Spleen (tissue), 11 donors: ENCODE measurements around the gene G6PC2. TPM values are rescaled to one million over a fixed set of nuclear protein-coding genes. Genes with fewer than 3 reads are reported as not detected.
"Not testable (repeated sequence)": the region's sequence is repeated elsewhere in the genome, so short reads cannot be mapped to it uniquely, and the experiment has no call there.

ENCODE experiments used
- DNase-seq: peaks from one replicate; pipeline ENCODE4 v3.0.0-alpha.2; 2020
- H3K27ac ChIP-seq, 8 donors: fragments of 200-600 bp; sonication (generic) in 7 of 8; 1 replicate in 4 of 8; 2 replicates in 4 of 8; pipeline versions ENCODE4 v1.5.0 to v1.8.0; 2016 to 2021; ENCODE audit warnings: inconsistent platforms in 4 of 8, mild to moderate bottlenecking in 4 of 8, moderate library complexity in 1 of 8
- H3K27me3 ChIP-seq, 7 donors: fragments of 200-600 bp; sonication (generic) in 6 of 7; replicated peaks in 1 of 7; 1 replicate in 4 of 7; 2 replicates in 3 of 7; pipeline versions ENCODE4 v1.5.0 to v1.8.0; 2016 to 2021; ENCODE audit warnings: inconsistent platforms in 3 of 7, mild to moderate bottlenecking in 1 of 7
- H3K36me3 ChIP-seq, 6 donors: fragments of 200-600 bp; sonication (generic) in 5 of 6; 1 replicate in 4 of 6; 2 replicates in 2 of 6; pipeline versions ENCODE4 v1.5.0 to v1.8.0; 2016 to 2021; ENCODE audit warnings: inconsistent platforms in 2 of 6
- H3K4me1 ChIP-seq, 6 donors: fragments of 200-600 bp; sonication (generic) in 5 of 6; 1 replicate in 3 of 6; 2 replicates in 3 of 6; pipeline versions ENCODE4 v1.5.0 to v1.8.0; 2016 to 2021; ENCODE audit warnings: inconsistent platforms in 3 of 6
- H3K4me3 ChIP-seq, 8 donors: fragments of 200-600 bp; sonication (generic) in 7 of 8; 1 replicate in 4 of 8; 2 replicates in 4 of 8; pipeline versions ENCODE4 v1.5.0 to v1.8.0; 2016 to 2021; ENCODE audit warnings: inconsistent platforms in 4 of 8, mild to moderate bottlenecking in 4 of 8, moderate library complexity in 2 of 8
- H3K9me3 ChIP-seq, 8 donors: fragments of 200-600 bp; sonication (generic) in 7 of 8; 1 replicate in 4 of 8; 2 replicates in 4 of 8; pipeline versions ENCODE4 v1.5.0 to v1.8.0; 2016 to 2021; ENCODE audit warnings: inconsistent platforms in 4 of 8
- POLR2A ChIP-seq, 3 donors: fragments of 450-650 bp; IDR thresholded peaks; one replicate each; pipeline ENCODE4 v1.5.1; 2017; ENCODE audit warnings: antibody characterized with exemption in 3 of 3, mild to moderate bottlenecking in 1 of 3
- POLR2AphosphoS5 ChIP-seq, 3 donors: sonication (generic); formaldehyde crosslinking; IDR thresholded peaks; one replicate each; pipeline ENCODE4 v1.5.1; 2017; ENCODE audit warnings: antibody characterized with exemption in 3 of 3
- WGBS, 5 donors: extraction: QIAGEN DNeasy Blood & Tissue Kit in 3 of 5; methylation state at CpG; one replicate each; pipeline versions ENCODE4 v1.1.5 to v1.1.7; 2013 to 2018; 5-methylcytosine and 5-hydroxymethylcytosine counted together
- intact Hi-C: fragments of 100-400 bp; cut with DNase I; formaldehyde crosslinking; loops from one replicate; pipeline ENCODE4 v1.15.0; 2023; ENCODE audit warnings: low total_unique reads
- polyA plus RNA-seq, 3 donors: library from polyadenylated mRNA; stranded (reverse); fragments of 200-250 nt; gene quantifications; one replicate each; pipeline ENCODE4 v1.2.1, GENCODE V29; 2013
- total RNA-seq, 7 donors: library from RNA; depleted of rRNA in 3 of 7; stranded (reverse); fragments of >200 nt in 3 of 7; fragmentation: NEBNext Ultra II Directional in 4 of 7; extraction: Animal tissue kit (Norgen Biotek cat#: 25700) in 4 of 7; gene quantifications; one replicate each; pipeline versions ENCODE4 v1.1.0 to v1.2.1, GENCODE V29; 2016 to 2021
- TF ChIP-seq, protein P1 (sequence below), 11 experiments: fragments of 200-600 bp in 7 of 11; fragments of 450-650 bp in 4 of 11; sonication (generic) in 4 of 11; IDR thresholded peaks in 8 of 11; conservative IDR thresholded peaks in 3 of 11; 1 replicate in 7 of 11; 2 replicates in 4 of 11; pipeline versions ENCODE4 v1.4.0 to v1.8.0; 2016 to 2021; ENCODE audit warnings: antibody characterized with exemption in 11 of 11, inconsistent platforms in 4 of 11, mild to moderate bottlenecking in 1 of 11
- donor health status: healthy with polysubstance abuse.
- donor health status: DM: no; HTN: no; CAD: no; lungs with moderate emphysema.
- donor health status: DM: no; HTN: no; CAD: no.
- donor health status: Bipolar disorder and iron deficiency.
- donor health status: healthy.
- donor health status: DM: no; HTN: no; CAD: no.
- donor health status: DM: yes; HTN: yes; CAD: no.

G6PC2 gene
- total and polyA plus RNA-seq, 10 donors: not detected

- intact Hi-C loops: no loop called here
- no peaks in the 10 kb centered on the region for H3K4me1 ChIP-seq
- no peak overlapping the region for H3K27ac ChIP-seq
- no peaks in the 10 kb centered on the region for H3K27me3 ChIP-seq
- H3K4me3 ChIP-seq: no peak overlapping the region
- no peak for DNase-seq
- H3K9me3 ChIP-seq: no peaks in the 10 kb centered on the region
- TF ChIP-seq POLR2A (IDR thresholded peaks at IDR 0.05): no peak
- TF ChIP-seq POLR2AphosphoS5 (IDR thresholded peaks at IDR 0.05): no peak
- TF ChIP-seq, protein P1, sequence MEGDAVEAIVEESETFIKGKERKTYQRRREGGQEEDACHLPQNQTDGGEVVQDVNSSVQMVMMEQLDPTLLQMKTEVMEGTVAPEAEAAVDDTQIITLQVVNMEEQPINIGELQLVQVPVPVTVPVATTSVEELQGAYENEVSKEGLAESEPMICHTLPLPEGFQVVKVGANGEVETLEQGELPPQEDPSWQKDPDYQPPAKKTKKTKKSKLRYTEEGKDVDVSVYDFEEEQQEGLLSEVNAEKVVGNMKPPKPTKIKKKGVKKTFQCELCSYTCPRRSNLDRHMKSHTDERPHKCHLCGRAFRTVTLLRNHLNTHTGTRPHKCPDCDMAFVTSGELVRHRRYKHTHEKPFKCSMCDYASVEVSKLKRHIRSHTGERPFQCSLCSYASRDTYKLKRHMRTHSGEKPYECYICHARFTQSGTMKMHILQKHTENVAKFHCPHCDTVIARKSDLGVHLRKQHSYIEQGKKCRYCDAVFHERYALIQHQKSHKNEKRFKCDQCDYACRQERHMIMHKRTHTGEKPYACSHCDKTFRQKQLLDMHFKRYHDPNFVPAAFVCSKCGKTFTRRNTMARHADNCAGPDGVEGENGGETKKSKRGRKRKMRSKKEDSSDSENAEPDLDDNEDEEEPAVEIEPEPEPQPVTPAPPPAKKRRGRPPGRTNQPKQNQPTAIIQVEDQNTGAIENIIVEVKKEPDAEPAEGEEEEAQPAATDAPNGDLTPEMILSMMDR (IDR thresholded peaks at IDR 0.05 in 8 of 11, conservative IDR thresholded peaks at IDR 0.05 in 3 of 11): no peak
- 67 to 79% (median 75%) methylated on average over 3 of the region's 3 CpGs for WGBS, 5 donors
- no peaks in the 10 kb centered on the region for H3K36me3 ChIP-seq
These were observed 27.9 kb downstream of the G6PC2 start for GRCh38 chr2:168929031-168929430.

DNA sequence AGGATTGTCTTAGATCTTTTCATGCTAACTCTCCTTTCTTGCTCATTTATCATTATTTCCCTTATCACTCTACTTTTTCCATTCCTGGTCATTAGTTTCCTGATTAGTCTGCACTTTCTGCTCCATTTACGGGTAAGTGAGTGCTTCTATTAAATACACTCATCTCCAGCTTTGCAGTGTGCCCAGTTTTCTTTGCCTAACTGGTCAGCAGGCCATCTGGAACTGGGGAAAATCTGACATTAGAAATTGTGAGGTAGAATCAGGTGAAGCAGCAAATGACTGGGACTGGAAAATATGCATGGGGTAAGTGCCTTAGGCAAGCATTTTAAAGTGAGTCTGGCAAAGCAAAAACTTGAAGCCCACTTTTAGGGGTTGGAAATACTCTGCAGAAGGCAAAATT, 29.2 kb downstream of the G6PC2 start:
- no peaks in the 10 kb centered on the region for H3K36me3 ChIP-seq
- no peaks in the 10 kb centered on the region for H3K9me3 ChIP-seq
- WGBS, 5 donors: 61 to 81% (median 73%) methylated on average over 1 of the region's 1 CpG
- H3K4me1 ChIP-seq: no peaks in the 10 kb centered on the region
- DNase-seq: no peak
- H3K27ac ChIP-seq: no peak overlapping the region
- intact Hi-C loops: no loop called here
- TF ChIP-seq POLR2A (IDR thresholded peaks at IDR 0.05) (no peak), POLR2AphosphoS5 (IDR thresholded peaks at IDR 0.05) (no peak)
- TF ChIP-seq, protein P1 (IDR thresholded peaks at IDR 0.05 in 8 of 11, conservative IDR thresholded peaks at IDR 0.05 in 3 of 11): no peak
- H3K4me3 ChIP-seq: no peak overlapping the region
- H3K27me3 ChIP-seq: no peaks in the 10 kb centered on the region

DNA sequence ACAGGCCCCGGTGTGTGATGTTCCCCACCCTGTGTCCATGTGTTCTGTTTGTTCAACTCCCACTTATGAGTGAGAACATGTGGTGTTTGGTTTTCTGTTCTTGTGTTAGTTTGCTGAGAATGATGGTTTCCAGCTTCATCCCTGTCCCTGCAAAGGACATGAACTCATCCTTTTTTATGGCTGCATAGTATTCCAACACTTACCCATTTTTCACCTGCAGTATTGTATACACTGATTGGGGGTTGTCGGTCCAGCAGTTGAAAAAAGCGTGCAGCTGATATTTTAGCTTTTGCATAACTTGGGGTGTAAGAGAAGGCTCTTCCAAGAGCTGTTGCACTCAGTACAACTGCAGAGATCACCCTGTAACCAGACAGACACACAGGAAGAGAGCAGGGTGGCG, 31.1 kb downstream of the G6PC2 start:
- H3K27me3 ChIP-seq, H3K27ac ChIP-seq, H3K36me3 ChIP-seq, intact Hi-C loops, H3K9me3 ChIP-seq, DNase-seq, H3K4me3 ChIP-seq, H3K4me1 ChIP-seq: not testable (repeated sequence)
- 91 to 94% (median 92%) methylated on average over 4 of the region's 4 CpGs for WGBS, 5 donors

GRCh38 chr2:168934826-168935225, 33.7 kb downstream of the G6PC2 start:
- Histone ChIP-seq H3K9me3 (no peaks in the 10 kb centered on the region), H3K27ac (no peak overlapping the region), H3K4me3 (no peak overlapping the region), H3K4me1 (no peaks in the 10 kb centered on the region), H3K27me3 (no peaks in the 10 kb centered on the region), H3K36me3 (no peaks in the 10 kb centered on the region)
- DNase-seq: no peak
- intact Hi-C loops: no loop called here
- TF ChIP-seq POLR2AphosphoS5 (IDR thresholded peaks at IDR 0.05) (no peak), POLR2A (IDR thresholded peaks at IDR 0.05) (no peak)
- TF ChIP-seq, protein P1 (IDR thresholded peaks at IDR 0.05 in 8 of 11, conservative IDR thresholded peaks at IDR 0.05 in 3 of 11): no peak
- WGBS, 5 donors: 83 to 94% (median 90%) methylated on average over 2 of the region's 2 CpGs
